Neural progenitor cell (in vitro differentiated cells): Measurements from ENCODE around the gene EID2B. TPM values are rescaled to one million over a fixed set of nuclear protein-coding genes. Genes with fewer than 3 reads are reported as not detected.

Experiments used
- DNase-seq: peaks from one replicate; pipeline ENCODE4 v3.0.0-alpha.2; 2016; ENCODE audit warnings: low spot score
- H2AFZ ChIP-seq: fragments of 200-600 bp; sonication (generic); replicated peaks from 2 replicates; pipeline ENCODE4 v1.6.1; 2016; ENCODE audit warnings: antibody characterized with exemption
- H3F3A ChIP-seq: fragments of 200-600 bp; sonication (generic); 2 replicates; pipeline ENCODE4 v1.6.1; 2016; ENCODE audit warnings: antibody characterized with exemption, low read depth
- H3K27ac ChIP-seq: fragments of 200-600 bp; sonication (generic); 2 replicates; pipeline ENCODE4 v1.5.1; 2016; ENCODE audit warnings: mild to moderate bottlenecking
- H3K27me3 ChIP-seq: fragments of 200-600 bp; sonication (generic); 2 replicates; pipeline ENCODE4 v1.6.1; 2016; ENCODE audit warnings: mild to moderate bottlenecking, moderate library complexity
- H3K36me3 ChIP-seq: fragments of 200-600 bp; sonication (generic); 2 replicates; pipeline ENCODE4 v1.5.1; 2016
- H3K4me1 ChIP-seq: fragments of 200-600 bp; sonication (generic); 2 replicates; pipeline ENCODE4 v1.6.1; 2016; ENCODE audit warnings: mixed run types
- H3K4me2 ChIP-seq: fragments of 200-600 bp; sonication (generic); 2 replicates; pipeline ENCODE4 v1.6.1; 2016
- H3K4me3 ChIP-seq: fragments of 200-600 bp; sonication (generic); 2 replicates; pipeline ENCODE4 v1.5.1; 2016
- H3K79me2 ChIP-seq: fragments of 200-600 bp; sonication (generic); 2 replicates; pipeline ENCODE4 v1.6.1; 2016; ENCODE audit warnings: low read depth
- H3K9ac ChIP-seq: fragments of 200-600 bp; sonication (generic); 2 replicates; pipeline ENCODE4 v1.6.1; 2016
- H3K9me3 ChIP-seq: fragments of 200-600 bp; sonication (generic); 2 replicates; pipeline ENCODE4 v1.5.1; 2016; ENCODE audit warnings: low read depth
- H4K20me1 ChIP-seq: fragments of 200-600 bp; sonication (generic); 2 replicates; pipeline ENCODE4 v1.6.1; 2016; ENCODE audit warnings: low read depth
- H3K27ac Mint-ChIP-seq: 3 replicates; pipeline ENCODE4 v1.8.0; 2021; ENCODE audit warnings: mixed read lengths
- H3K27me3 Mint-ChIP-seq: 2 replicates; pipeline ENCODE4 v1.8.0; 2022; ENCODE audit warnings: low read depth, mild to moderate bottlenecking, inconsistent platforms, moderate library complexity, mixed read lengths; ENCODE audit not compliant: insufficient read depth
- H3K36me3 Mint-ChIP-seq: 3 replicates; pipeline ENCODE4 v1.8.0; 2021; ENCODE audit warnings: mixed read lengths
- H3K4me1 Mint-ChIP-seq: 3 replicates; pipeline ENCODE4 v1.8.0; 2021; ENCODE audit warnings: mixed read lengths
- H3K4me3 Mint-ChIP-seq: 3 replicates; pipeline ENCODE4 v1.8.0; 2021; ENCODE audit warnings: mild to moderate bottlenecking, moderate library complexity, mixed read lengths
- H3K9me3 Mint-ChIP-seq: 3 replicates; pipeline ENCODE4 v1.8.0; 2020; ENCODE audit warnings: mixed read lengths
- EZH2 ChIP-seq: fragments of 200-600 bp; sonication (generic); IDR thresholded peaks from 2 replicates; pipeline ENCODE4 v1.6.1; 2017; ENCODE audit warnings: antibody characterized with exemption, mild to moderate bottlenecking, moderate library complexity
- EZH2phosphoT487 ChIP-seq: fragments of 200-600 bp; sonication (generic); IDR thresholded peaks from 2 replicates; pipeline ENCODE4 v1.6.1; 2017; ENCODE audit warnings: antibody characterized with exemption
- total RNA-seq: library from RNA; depleted of rRNA; stranded (reverse); fragments of >200 nt; gene quantifications from 2 replicates; pipeline ENCODE4 v1.2.3, GENCODE V29; 2015; ENCODE audit warnings: low replicate concordance
- TF ChIP-seq, protein P1 (sequence below): fragments of 200-600 bp; sonication (generic); IDR thresholded peaks from 2 replicates; pipeline ENCODE4 v1.5.1; 2017; ENCODE audit warnings: antibody characterized with exemption, mild to moderate bottlenecking

EID2B gene
- total RNA-seq, 1 donor from 2014 or later, result 11.1 TPM

DNA sequence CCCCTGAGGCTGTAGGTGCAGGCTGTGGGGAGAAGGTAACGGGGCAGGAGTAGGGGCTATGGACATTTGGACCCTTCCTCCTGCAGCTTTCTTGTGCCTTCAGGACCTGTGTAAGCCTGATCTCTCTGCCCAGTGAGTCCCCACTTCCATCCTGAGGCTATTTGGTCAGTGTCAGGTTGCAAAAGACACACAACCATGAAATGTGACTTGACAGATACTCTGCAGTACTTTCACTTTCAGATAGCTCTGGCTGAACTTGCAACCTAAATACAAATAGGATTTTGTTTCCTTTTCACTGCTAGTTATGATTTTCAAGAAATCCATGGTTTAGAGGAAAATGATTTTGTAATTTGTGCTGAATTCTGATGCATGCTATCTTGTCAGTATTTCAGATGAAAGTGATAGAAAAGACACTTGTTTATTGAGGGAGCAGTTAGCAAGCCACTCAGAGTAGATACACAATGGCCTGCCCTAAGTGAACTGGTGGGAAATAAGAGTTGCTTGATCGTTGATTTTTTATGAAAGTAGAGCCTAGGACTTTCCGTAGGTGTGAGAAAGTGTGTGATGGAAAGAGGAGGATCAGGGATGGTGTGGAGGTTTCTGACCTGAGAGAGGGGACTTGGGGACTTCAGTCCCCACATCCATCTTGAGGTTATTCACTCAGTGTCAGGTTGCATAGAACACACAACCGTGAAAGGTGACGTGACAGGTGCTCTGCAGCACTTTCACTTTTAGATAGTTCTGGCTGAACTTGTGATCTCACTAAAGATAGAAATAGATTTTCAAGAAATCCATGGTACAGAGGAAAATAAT, 25.4 kb upstream of the EID2B start:
- Histone ChIP-seq H2AFZ (no peak overlapping the region), H3K9ac (no peak overlapping the region), H3K9me3 (no peaks in the 10 kb centered on the region), H4K20me1 (no peaks in the 10 kb centered on the region), H3F3A (no peaks in the 10 kb centered on the region), H3K4me1 (no peaks in the 10 kb centered on the region), H3K79me2 (no peaks in the 10 kb centered on the region), H3K36me3 (no peaks in the 10 kb centered on the region), H3K4me3 (no peak overlapping the region), H3K4me2 (no peak overlapping the region), H3K27ac (no peak overlapping the region), H3K27me3 (peaks cover 3% of the 10 kb centered on the region)
- TF ChIP-seq, protein P1, sequence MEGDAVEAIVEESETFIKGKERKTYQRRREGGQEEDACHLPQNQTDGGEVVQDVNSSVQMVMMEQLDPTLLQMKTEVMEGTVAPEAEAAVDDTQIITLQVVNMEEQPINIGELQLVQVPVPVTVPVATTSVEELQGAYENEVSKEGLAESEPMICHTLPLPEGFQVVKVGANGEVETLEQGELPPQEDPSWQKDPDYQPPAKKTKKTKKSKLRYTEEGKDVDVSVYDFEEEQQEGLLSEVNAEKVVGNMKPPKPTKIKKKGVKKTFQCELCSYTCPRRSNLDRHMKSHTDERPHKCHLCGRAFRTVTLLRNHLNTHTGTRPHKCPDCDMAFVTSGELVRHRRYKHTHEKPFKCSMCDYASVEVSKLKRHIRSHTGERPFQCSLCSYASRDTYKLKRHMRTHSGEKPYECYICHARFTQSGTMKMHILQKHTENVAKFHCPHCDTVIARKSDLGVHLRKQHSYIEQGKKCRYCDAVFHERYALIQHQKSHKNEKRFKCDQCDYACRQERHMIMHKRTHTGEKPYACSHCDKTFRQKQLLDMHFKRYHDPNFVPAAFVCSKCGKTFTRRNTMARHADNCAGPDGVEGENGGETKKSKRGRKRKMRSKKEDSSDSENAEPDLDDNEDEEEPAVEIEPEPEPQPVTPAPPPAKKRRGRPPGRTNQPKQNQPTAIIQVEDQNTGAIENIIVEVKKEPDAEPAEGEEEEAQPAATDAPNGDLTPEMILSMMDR, result no peak
- no peak for TF ChIP-seq EZH2
- no peak for TF ChIP-seq EZH2phosphoT487
- H3K4me3 Mint-ChIP-seq, result peak overlapping the region; percentile 4
- no peaks in the 10 kb centered on the region for H3K4me1 Mint-ChIP-seq
- no peaks in the 10 kb centered on the region for H3K36me3 Mint-ChIP-seq
- DNase-seq, result no peak
- H3K27me3 Mint-ChIP-seq, result peaks cover 7% of the 10 kb centered on the region
- peak overlapping the region; percentile 6 for H3K27ac Mint-ChIP-seq
- H3K9me3 Mint-ChIP-seq, result no peaks in the 10 kb centered on the region

GRCh38 chr19:39555883-39556282, 23.2 kb upstream of the EID2B start:
- no peaks in the 10 kb centered on the region for H3K36me3 ChIP-seq
- peaks cover 9% of the 10 kb centered on the region for H3K27me3 Mint-ChIP-seq
- H3K27me3 ChIP-seq, result peaks cover 3% of the 10 kb centered on the region
- H2AFZ ChIP-seq, result no peak overlapping the region
- no peak overlapping the region for H3K4me3 ChIP-seq
- no peaks in the 10 kb centered on the region for H3K4me1 ChIP-seq
- H3K9me3 Mint-ChIP-seq, result no peaks in the 10 kb centered on the region
- TF ChIP-seq, protein P1, result no peak
- TF ChIP-seq EZH2phosphoT487 (no peak), EZH2 (no peak)
- H3K4me1 Mint-ChIP-seq, result no peaks in the 10 kb centered on the region
- H3K36me3 Mint-ChIP-seq, result no peaks in the 10 kb centered on the region
- DNase-seq, result no peak
- H3K27ac ChIP-seq, result no peak overlapping the region
- H3K9ac ChIP-seq, result no peak overlapping the region
- no peaks in the 10 kb centered on the region for H3K79me2 ChIP-seq
- H3K4me2 ChIP-seq, result no peak overlapping the region
- no peak overlapping the region for H3K4me3 Mint-ChIP-seq
- no peaks in the 10 kb centered on the region for H3K9me3 ChIP-seq
- no peak overlapping the region for H3K27ac Mint-ChIP-seq
- no peaks in the 10 kb centered on the region for H3F3A ChIP-seq
- H4K20me1 ChIP-seq, result no peaks in the 10 kb centered on the region

DNA sequence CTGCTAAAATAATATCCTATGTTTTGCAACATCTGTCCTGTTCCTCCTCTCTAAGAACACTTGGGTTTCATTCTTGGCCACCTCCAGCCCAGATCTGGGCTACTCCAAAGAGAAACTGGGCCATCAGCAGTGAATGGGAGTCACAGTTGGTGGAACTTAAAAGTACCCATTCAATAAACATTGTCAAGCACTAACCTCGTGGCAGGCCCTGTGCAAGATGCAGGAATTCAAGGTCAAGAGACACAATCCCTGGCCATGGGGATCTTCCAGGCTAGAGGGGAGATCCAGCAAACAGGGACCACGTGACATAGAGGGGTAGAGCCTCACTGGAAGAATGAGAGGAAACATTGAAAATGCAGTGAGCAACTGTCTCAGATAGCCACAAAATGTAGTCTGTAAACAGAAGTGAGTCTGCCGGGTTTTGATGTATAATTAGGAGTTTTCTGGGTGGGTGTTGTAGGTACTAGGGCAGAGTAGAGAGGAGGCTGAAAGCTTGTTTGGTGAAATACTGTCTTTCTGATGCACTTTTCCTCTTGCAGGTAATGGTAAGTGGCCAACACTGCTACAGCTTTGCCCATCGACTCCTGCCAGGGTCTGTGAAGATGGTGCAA, 22.2 kb upstream of the EID2B start:
- H3K27me3 Mint-ChIP-seq, result peaks cover 8% of the 10 kb centered on the region
- H3K4me2 ChIP-seq, result no peak overlapping the region

More for the DNA sequence above, 22.2 kb upstream of the EID2B start:
- H3K27ac Mint-ChIP-seq, result no peak overlapping the region
- no peaks in the 10 kb centered on the region for H3K4me1 Mint-ChIP-seq
- H3K9me3 Mint-ChIP-seq, result no peaks in the 10 kb centered on the region
- Histone ChIP-seq H3K9ac (no peak overlapping the region), H3F3A (no peaks in the 10 kb centered on the region), H3K27me3 (peaks cover 3% of the 10 kb centered on the region), H2AFZ (no peak overlapping the region), H3K4me3 (no peak overlapping the region), H3K9me3 (no peaks in the 10 kb centered on the region), H4K20me1 (no peaks in the 10 kb centered on the region), H3K4me1 (no peaks in the 10 kb centered on the region), H3K79me2 (no peaks in the 10 kb centered on the region), H3K27ac (no peak overlapping the region), H3K36me3 (no peaks in the 10 kb centered on the region)
- H3K36me3 Mint-ChIP-seq, result no peaks in the 10 kb centered on the region
- no peak overlapping the region for H3K4me3 Mint-ChIP-seq
- TF ChIP-seq, protein P1, result no peak
- no peak for TF ChIP-seq EZH2
- no peak for TF ChIP-seq EZH2phosphoT487
- DNase-seq, result no peak
